Left lung (tissue), 10 donors: ENCODE results near the gene CST1. TPM values are rescaled to one million over a fixed set of nuclear protein-coding genes. Genes with fewer than 3 reads are reported as not detected.
"Not testable (repeated sequence)": the region's sequence is repeated elsewhere in the genome, so short reads cannot be mapped to it uniquely, and the experiment has no call there.

ENCODE experiments used
- ATAC-seq: fragments of 200-7000 bp; cut with Tn5 transposase; one replicate; pipeline ENCODE4 v1.9.1; 2020; ENCODE audit warnings: moderate library complexity
- DNase-seq, 4 donors: peaks; one replicate each; pipeline ENCODE4 v3.0.0-alpha.2; 2013 to 2020
- H3K27ac ChIP-seq, 2 donors: fragments of 200-600 bp; sonication (generic) in 1 of 2; one replicate each; pipeline versions ENCODE4 v1.5.0 to v1.8.0; 2020 to 2021
- H3K27me3 ChIP-seq, 2 donors: fragments of 200-600 bp; sonication (generic) in 1 of 2; one replicate each; pipeline versions ENCODE4 v1.5.0 to v1.8.0; 2020 to 2021
- H3K36me3 ChIP-seq, 2 donors: fragments of 200-600 bp; sonication (generic) in 1 of 2; one replicate each; pipeline versions ENCODE4 v1.5.0 to v1.8.0; 2020 to 2021
- H3K4me1 ChIP-seq, 2 donors: fragments of 200-600 bp; one replicate each; pipeline ENCODE4 v1.8.0; 2021
- H3K4me3 ChIP-seq, 2 donors: fragments of 200-600 bp; sonication (generic) in 1 of 2; one replicate each; pipeline versions ENCODE4 v1.5.0 to v1.8.0; 2020 to 2021; ENCODE audit warnings: mild to moderate bottlenecking in 1 of 2
- H3K9me3 ChIP-seq, 2 donors: fragments of 200-600 bp; sonication (generic) in 1 of 2; one replicate each; pipeline versions ENCODE4 v1.5.0 to v1.8.0; 2020 to 2021
- intact Hi-C, 2 donors: fragments of 100-400 bp; cut with DNase I; formaldehyde crosslinking; loops; one replicate each; pipeline versions ENCODE4 v1.11.2 to v1.14.2; 2022
- polyA plus RNA-seq, 6 donors: library from polyadenylated mRNA; unstranded; fragments of 120-200 nt; gene quantifications; one replicate each; pipeline ENCODE4 v1.2.1, GENCODE V29; 2013; ENCODE audit not compliant: insufficient read length in 6 of 6
- total RNA-seq, 2 donors: library from RNA; stranded (reverse); fragmentation: NEBNext Ultra II Directional; extraction: Animal tissue kit (Norgen Biotek cat#: 25700); gene quantifications; one replicate each; pipeline ENCODE4 v1.2.1, GENCODE V29; 2021
- TF ChIP-seq, protein P1 (sequence below), 2 donors: fragments of 200-600 bp; sonication (generic) in 1 of 2; IDR thresholded peaks; one replicate each; pipeline versions ENCODE4 v1.5.0 to v1.8.0; 2021; ENCODE audit warnings: antibody characterized with exemption in 2 of 2
- donor health status: DM: no; HTN: yes; CAD: no.
- donor health status: DM: no; HTN: no; CAD: no.

CST1 gene
- total and polyA plus RNA-seq, 8 donors = not detected

DNA sequence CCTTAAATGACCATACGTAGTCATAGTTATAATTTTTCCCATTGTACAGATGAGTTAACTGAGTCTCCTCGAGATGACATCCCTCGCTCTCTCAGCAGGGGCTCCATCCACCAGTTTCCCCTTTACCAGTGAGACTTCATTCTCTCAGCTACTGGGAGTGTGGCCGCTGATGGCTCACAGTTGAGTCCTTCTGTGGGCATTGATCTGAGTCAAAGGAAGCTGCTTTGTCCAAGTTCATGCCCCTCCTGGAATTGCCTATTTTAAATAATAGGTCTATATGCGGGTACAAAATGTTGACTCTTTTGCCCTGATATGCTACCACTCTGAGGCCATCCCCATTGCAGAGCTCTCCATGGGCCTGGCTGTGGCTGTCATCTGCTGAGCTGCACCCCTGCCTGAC is 14.8 kb upstream of the CST1 start:
- no peak overlapping the region for H3K4me3 ChIP-seq
- H3K27me3 ChIP-seq = no peaks in the 10 kb centered on the region
- intact Hi-C loops = no loop called here
- no peak for ATAC-seq
- no peak for DNase-seq
- no peak overlapping the region for H3K27ac ChIP-seq
- TF ChIP-seq, protein P1, sequence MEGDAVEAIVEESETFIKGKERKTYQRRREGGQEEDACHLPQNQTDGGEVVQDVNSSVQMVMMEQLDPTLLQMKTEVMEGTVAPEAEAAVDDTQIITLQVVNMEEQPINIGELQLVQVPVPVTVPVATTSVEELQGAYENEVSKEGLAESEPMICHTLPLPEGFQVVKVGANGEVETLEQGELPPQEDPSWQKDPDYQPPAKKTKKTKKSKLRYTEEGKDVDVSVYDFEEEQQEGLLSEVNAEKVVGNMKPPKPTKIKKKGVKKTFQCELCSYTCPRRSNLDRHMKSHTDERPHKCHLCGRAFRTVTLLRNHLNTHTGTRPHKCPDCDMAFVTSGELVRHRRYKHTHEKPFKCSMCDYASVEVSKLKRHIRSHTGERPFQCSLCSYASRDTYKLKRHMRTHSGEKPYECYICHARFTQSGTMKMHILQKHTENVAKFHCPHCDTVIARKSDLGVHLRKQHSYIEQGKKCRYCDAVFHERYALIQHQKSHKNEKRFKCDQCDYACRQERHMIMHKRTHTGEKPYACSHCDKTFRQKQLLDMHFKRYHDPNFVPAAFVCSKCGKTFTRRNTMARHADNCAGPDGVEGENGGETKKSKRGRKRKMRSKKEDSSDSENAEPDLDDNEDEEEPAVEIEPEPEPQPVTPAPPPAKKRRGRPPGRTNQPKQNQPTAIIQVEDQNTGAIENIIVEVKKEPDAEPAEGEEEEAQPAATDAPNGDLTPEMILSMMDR (IDR thresholded peaks at IDR 0.05) = no peak
- H3K4me1 ChIP-seq = no peaks in the 10 kb centered on the region
- H3K36me3 ChIP-seq = no peaks in the 10 kb centered on the region
- no peaks in the 10 kb centered on the region for H3K9me3 ChIP-seq

DNA sequence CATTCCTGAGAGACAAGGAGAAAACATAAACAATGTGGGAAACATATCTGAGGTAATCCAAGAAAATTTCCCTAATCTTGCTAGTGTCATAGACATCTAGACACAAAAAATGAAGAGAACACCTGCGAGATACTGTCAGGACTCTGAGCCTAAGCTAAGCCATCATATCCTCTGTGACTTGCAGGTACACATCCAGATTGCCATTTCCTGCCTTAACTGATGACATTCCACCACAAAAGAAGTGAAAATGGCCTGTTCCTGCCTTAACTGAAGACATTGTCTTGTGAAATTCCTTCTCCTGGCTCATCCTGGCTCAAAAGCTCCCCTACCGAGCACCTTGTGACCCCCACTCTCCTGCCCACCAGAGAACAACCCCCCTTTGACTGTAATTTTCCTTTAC is 13.9 kb upstream of the CST1 start:
- H3K27me3 ChIP-seq, H3K4me1 ChIP-seq, H3K4me3 ChIP-seq, intact Hi-C loops, H3K9me3 ChIP-seq, DNase-seq, H3K27ac ChIP-seq, H3K36me3 ChIP-seq, ATAC-seq: not testable (repeated sequence)

DNA sequence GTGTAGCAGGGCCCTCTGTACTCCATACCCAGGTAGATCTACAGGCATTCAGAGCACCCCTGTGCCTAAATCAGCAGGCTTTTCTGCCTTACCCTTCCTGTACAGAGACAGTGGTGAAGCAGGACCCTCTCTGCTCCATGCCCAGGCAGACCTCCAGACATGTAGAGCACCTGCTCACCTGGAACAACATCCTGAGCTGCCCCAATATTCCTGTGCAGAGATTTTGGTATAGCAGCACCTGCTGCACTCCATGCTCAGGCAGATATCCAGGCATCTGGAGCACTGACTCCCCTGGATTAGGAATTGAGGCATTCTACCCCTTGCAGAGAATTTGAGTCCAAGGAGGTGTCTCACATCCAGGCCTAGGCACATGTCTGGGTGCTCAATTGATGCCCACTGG is 12.6 kb upstream of the CST1 start:
- DNase-seq (no peak), ATAC-seq (no peak)
- no peak overlapping the region for H3K4me3 ChIP-seq
- TF ChIP-seq, protein P1 (IDR thresholded peaks at IDR 0.05) = no peak
- no peaks in the 10 kb centered on the region for H3K4me1 ChIP-seq
- intact Hi-C loops = no loop called here
- H3K36me3 ChIP-seq = no peaks in the 10 kb centered on the region
- no peaks in the 10 kb centered on the region for H3K27me3 ChIP-seq
- no peak overlapping the region for H3K27ac ChIP-seq
- H3K9me3 ChIP-seq = no peaks in the 10 kb centered on the region

DNA sequence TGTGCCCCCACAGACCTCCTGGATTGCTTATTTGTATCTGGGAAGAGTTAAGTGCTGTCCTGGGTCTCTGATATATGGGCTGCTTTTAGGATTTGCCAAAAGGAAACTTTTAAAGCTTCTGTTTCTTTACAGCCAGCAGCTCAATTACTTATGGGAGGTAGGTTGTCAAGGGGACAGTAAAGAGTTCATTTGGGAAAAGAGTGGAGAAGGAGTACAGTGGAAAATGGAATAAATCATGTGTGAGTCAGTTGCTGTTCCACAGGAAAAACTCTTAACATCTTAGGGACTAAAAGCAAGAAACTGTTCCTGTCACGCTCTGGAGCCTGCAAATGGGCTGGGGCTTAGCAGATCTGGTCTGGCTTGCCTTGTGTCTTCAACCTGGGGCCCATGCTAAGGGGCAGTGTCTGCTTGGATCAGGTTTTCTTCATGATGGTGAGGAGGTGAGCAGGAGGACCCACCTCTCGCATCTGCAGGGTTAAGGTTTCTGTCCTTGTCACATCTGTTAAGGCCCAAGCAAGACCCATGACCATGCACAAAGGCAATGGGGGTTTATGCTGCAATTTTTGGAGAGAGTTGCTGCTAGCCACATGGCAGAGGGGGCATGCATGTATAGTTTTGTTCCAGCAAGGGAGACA is 8.7 kb upstream of the CST1 start:
- ATAC-seq (no peak), DNase-seq (no peak)
- Histone ChIP-seq H3K9me3 (no peaks in the 10 kb centered on the region), H3K27me3 (no peaks in the 10 kb centered on the region), H3K36me3 (no peaks in the 10 kb centered on the region), H3K4me1 (no peaks in the 10 kb centered on the region), H3K4me3 (no peak overlapping the region), H3K27ac (no peak overlapping the region)
- intact Hi-C loops = no loop called here
- TF ChIP-seq, protein P1 (IDR thresholded peaks at IDR 0.05) = no peak

DNA sequence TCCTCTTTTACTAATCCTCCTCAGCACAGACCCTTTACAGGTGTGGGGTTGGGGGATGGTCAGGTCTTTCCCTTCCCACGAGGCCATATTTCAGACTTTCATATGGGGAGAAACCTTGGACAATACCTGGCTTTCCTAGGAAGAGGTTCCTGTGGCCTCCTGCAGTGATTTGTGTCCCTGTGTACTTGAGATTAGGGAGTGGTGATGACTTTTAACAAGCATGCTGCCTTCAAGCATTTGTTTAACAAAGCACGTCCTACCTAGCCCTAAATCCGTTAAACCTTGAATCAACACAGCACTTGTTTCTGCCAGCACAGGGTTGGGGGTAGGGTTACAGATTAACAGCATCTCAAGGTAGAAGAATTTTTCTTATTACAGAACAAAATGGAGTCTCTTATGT is 6.1 kb upstream of the CST1 start:
- H3K4me3 ChIP-seq, H3K27me3 ChIP-seq, H3K27ac ChIP-seq, H3K36me3 ChIP-seq, H3K4me1 ChIP-seq, intact Hi-C loops, H3K9me3 ChIP-seq, ATAC-seq: not testable (repeated sequence)
- DNase-seq = peak in 1 of 4 donors; percentile 3

DNA sequence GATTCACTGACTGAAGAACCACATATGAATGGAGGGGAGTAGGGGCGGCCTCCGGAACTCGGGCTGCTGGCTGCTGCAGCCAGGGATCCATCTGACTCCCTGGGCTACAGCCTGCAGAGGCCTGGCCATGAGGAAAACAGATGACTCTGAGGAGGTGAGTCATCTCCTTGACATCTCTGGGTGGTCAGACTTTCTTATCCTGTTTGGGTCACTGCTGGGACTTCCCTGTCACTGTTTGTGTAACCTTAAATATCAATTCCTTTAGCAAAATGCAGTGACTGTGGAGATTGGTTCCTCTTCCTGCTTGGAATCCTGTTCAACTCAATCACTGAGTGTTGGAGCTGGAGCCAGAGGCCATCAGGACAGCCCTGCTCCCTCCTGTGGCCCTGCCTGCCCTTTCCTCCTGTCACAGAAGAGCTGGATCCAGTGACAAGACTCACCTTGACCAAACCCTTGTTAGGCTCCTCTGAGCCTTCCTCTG is 4.4 kb upstream of the CST1 start:
- intact Hi-C loops, DNase-seq, H3K9me3 ChIP-seq, H3K36me3 ChIP-seq, H3K4me3 ChIP-seq, H3K27me3 ChIP-seq, H3K4me1 ChIP-seq, H3K27ac ChIP-seq: not testable (repeated sequence)
- ATAC-seq = peak; percentile 33

DNA sequence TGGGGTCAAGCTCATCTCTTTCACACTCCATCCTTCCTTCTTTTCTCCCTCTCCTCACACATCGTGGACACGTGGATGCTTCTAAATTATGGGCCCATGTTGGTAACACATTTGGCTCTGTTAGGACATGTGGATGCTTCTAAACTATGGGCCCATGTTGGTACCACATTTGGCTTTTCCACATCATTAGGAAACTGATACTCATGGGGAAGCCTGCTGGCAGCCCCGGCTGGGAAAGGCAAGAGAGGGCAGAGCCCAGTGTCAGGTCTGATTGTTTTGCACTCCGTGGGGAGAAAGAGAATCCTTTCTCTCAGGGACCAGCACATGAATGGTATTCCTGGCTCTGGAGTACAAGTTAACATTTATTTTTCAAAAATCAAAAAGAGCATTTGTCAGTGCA is 4.0 kb upstream of the CST1 start:
- no peaks in the 10 kb centered on the region for H3K36me3 ChIP-seq
- H3K27me3 ChIP-seq = no peaks in the 10 kb centered on the region
- no peak for ATAC-seq
- H3K4me3 ChIP-seq = no peak overlapping the region
- no peak overlapping the region for H3K27ac ChIP-seq
- TF ChIP-seq, protein P1 (IDR thresholded peaks at IDR 0.05) = no peak
- H3K4me1 ChIP-seq = no peaks in the 10 kb centered on the region
- DNase-seq = no peak
- H3K9me3 ChIP-seq = no peaks in the 10 kb centered on the region
- intact Hi-C loops = no loop called here
